KMS-11 (cell line): ENCODE measurements around the gene ENPP1.
"Not testable (repeated sequence)": the region's sequence is repeated elsewhere in the genome, so short reads cannot be mapped to it uniquely, and the experiment has no call there.

Experiments used
- H2AFZ ChIP-seq: fragments of 200-600 bp; sonication (generic); 2 replicates; pipeline ENCODE4 v1.6.1; 2016; ENCODE audit warnings: antibody characterized with exemption, mixed run types, low read depth
- H3K27ac ChIP-seq: fragments of 200-600 bp; sonication (generic); 2 replicates; pipeline ENCODE4 v1.6.1; 2016; ENCODE audit warnings: mild to moderate bottlenecking, mixed run types
- H3K27me3 ChIP-seq: fragments of 200-600 bp; sonication (generic); 2 replicates; pipeline ENCODE4 v1.6.1; 2017; ENCODE audit warnings: mild to moderate bottlenecking, low read depth, mixed run types, moderate library complexity; ENCODE audit not compliant: insufficient read depth
- H3K36me3 ChIP-seq: fragments of 200-600 bp; sonication (generic); 2 replicates; pipeline ENCODE4 v1.6.1; 2017; ENCODE audit warnings: mild to moderate bottlenecking, mixed run types; ENCODE audit not compliant: insufficient read depth
- H3K4me1 ChIP-seq: fragments of 200-600 bp; sonication (generic); 2 replicates; pipeline ENCODE4 v1.6.1; 2016; ENCODE audit warnings: mild to moderate bottlenecking, low read depth, mixed run types; ENCODE audit not compliant: poor library complexity, severe bottlenecking
- H3K4me2 ChIP-seq: fragments of 200-600 bp; sonication (generic); 2 replicates; pipeline ENCODE4 v1.7.0; 2016; ENCODE audit warnings: mild to moderate bottlenecking, mixed run types
- H3K4me3 ChIP-seq: fragments of 200-600 bp; sonication (generic); IDR thresholded peaks from 2 replicates; pipeline ENCODE4 v1.6.1; 2017; ENCODE audit warnings: low read depth, low read length, mixed read lengths; ENCODE audit not compliant: insufficient read depth
- H3K79me2 ChIP-seq: fragments of 200-600 bp; sonication (generic); 2 replicates; pipeline ENCODE4 v1.6.1; 2016; ENCODE audit warnings: low read depth, mixed run types; ENCODE audit not compliant: insufficient read depth
- H3K9ac ChIP-seq: fragments of 200-600 bp; sonication (generic); 2 replicates; pipeline ENCODE4 v1.6.1; 2016; ENCODE audit warnings: mild to moderate bottlenecking, mixed run types
- H4K20me1 ChIP-seq: fragments of 200-600 bp; sonication (generic); 2 replicates; pipeline ENCODE4 v1.6.1; 2016; ENCODE audit warnings: mild to moderate bottlenecking, mixed run types; ENCODE audit not compliant: insufficient read depth
- CTCF ChIP-seq: fragments of 200-600 bp; sonication (generic); conservative IDR thresholded peaks from 2 replicates; pipeline ENCODE4 v1.6.1; 2017; ENCODE audit warnings: low read depth, mild to moderate bottlenecking, antibody characterized with exemption, low read length, moderate library complexity, mixed read lengths

ENPP1 gene

GRCh38 chr6:131914967-131915751 is 107.3 kb downstream of the ENPP1 start:
- H3K4me1 ChIP-seq: peaks cover 24% of the 10 kb centered on the region
- no peaks in the 10 kb centered on the region for H3K27me3 ChIP-seq
- TF ChIP-seq CTCF: peak; percentile 86
- H2AFZ ChIP-seq: no peak overlapping the region
- H3K4me3 ChIP-seq: no peak overlapping the region
- no peaks in the 10 kb centered on the region for H4K20me1 ChIP-seq
- no peak overlapping the region for H3K27ac ChIP-seq
- H3K4me2 ChIP-seq: no peak overlapping the region
- no peaks in the 10 kb centered on the region for H3K79me2 ChIP-seq
- no peaks in the 10 kb centered on the region for H3K36me3 ChIP-seq
- H3K9ac ChIP-seq: no peak overlapping the region

GRCh38 chr6:131916091-131916796 is 108.4 kb downstream of the ENPP1 start:
- peak overlapping the region; percentile 59; the same call in 1 of the 2 replicates for H3K4me2 ChIP-seq
- H4K20me1 ChIP-seq: not testable (repeated sequence)

GRCh38 chr6:131916847-131917246 is 109.0 kb downstream of the ENPP1 start:
- Histone ChIP-seq H3K36me3 (no peaks in the 10 kb centered on the region), H3K4me3 (no peak overlapping the region), H3K27me3 (no peaks in the 10 kb centered on the region), H2AFZ (no peak overlapping the region), H3K27ac (no peak overlapping the region), H4K20me1 (no peaks in the 10 kb centered on the region), H3K4me1 (peaks cover 24% of the 10 kb centered on the region), H3K4me2 (peak overlapping the region; percentile 59), H3K9ac (no peak overlapping the region), H3K79me2 (no peaks in the 10 kb centered on the region)
- no peak for TF ChIP-seq CTCF

More at GRCh38 chr6:131916091-131916796, 108.4 kb downstream of the ENPP1 start:
- H2AFZ ChIP-seq, H3K79me2 ChIP-seq, H3K4me3 ChIP-seq, H3K9ac ChIP-seq, H3K27ac ChIP-seq, H3K27me3 ChIP-seq, H3K36me3 ChIP-seq: not testable (repeated sequence)
- peaks cover 24% of the 10 kb centered on the region for H3K4me1 ChIP-seq

GRCh38 chr6:131917318-131917717 is 109.5 kb downstream of the ENPP1 start:
- no peak overlapping the region for H3K9ac ChIP-seq

More at GRCh38 chr6:131917318-131917717, 109.5 kb downstream of the ENPP1 start:
- Histone ChIP-seq H3K36me3 (no peaks in the 10 kb centered on the region), H3K27ac (no peak overlapping the region), H3K27me3 (no peaks in the 10 kb centered on the region), H3K4me1 (peaks cover 24% of the 10 kb centered on the region), H3K4me3 (no peak overlapping the region), H4K20me1 (no peaks in the 10 kb centered on the region), H3K79me2 (no peaks in the 10 kb centered on the region), H2AFZ (no peak overlapping the region), H3K4me2 (peak overlapping the region; percentile 59)
- TF ChIP-seq CTCF: no peak
